C4-2B (cell line): ENCODE measurements around the gene MRPS6.

Experiments used
- ZFX ChIP-seq: fragments of 450-650 bp; IDR thresholded peaks from 2 replicates; pipeline ENCODE4 v1.6.1; 2017
- TF ChIP-seq, protein P1 (sequence below): fragments of 450-650 bp; conservative IDR thresholded peaks from 2 replicates; pipeline ENCODE4 v1.5.1; 2017; ENCODE audit warnings: mild to moderate bottlenecking

DNA sequence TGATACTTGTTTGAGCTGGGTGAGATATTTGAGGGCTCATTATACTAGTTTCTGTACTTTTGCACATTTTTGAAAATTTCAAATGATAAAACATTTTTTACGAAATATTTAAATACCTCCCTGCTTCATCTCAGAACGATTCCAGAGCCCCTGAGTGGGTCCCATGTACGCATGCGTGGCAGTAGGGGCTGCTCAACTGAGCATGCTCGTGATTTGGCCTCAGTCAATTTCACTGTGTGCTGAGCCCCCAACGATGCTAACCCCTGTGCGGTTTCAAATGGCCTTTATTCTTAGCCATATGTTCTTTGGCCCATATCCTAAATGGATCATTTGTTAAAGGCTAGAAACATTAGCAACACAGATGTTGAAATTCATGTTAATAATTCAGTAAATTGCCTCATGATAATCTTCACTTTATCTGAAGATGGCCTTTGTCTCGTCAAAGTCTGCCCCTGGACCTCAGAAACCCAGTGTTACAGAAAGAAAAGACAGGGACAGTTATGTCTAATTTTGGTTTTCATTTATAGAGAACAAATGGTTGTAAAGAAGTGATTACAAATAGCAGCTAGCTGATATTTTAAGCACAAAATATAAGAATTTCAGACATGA, 108.2 kb downstream of the MRPS6 start:
- TF ChIP-seq, protein P1, sequence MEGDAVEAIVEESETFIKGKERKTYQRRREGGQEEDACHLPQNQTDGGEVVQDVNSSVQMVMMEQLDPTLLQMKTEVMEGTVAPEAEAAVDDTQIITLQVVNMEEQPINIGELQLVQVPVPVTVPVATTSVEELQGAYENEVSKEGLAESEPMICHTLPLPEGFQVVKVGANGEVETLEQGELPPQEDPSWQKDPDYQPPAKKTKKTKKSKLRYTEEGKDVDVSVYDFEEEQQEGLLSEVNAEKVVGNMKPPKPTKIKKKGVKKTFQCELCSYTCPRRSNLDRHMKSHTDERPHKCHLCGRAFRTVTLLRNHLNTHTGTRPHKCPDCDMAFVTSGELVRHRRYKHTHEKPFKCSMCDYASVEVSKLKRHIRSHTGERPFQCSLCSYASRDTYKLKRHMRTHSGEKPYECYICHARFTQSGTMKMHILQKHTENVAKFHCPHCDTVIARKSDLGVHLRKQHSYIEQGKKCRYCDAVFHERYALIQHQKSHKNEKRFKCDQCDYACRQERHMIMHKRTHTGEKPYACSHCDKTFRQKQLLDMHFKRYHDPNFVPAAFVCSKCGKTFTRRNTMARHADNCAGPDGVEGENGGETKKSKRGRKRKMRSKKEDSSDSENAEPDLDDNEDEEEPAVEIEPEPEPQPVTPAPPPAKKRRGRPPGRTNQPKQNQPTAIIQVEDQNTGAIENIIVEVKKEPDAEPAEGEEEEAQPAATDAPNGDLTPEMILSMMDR: no peak
- TF ChIP-seq ZFX: no peak
